ENCODE data around the gene TTC21A.

DNA sequence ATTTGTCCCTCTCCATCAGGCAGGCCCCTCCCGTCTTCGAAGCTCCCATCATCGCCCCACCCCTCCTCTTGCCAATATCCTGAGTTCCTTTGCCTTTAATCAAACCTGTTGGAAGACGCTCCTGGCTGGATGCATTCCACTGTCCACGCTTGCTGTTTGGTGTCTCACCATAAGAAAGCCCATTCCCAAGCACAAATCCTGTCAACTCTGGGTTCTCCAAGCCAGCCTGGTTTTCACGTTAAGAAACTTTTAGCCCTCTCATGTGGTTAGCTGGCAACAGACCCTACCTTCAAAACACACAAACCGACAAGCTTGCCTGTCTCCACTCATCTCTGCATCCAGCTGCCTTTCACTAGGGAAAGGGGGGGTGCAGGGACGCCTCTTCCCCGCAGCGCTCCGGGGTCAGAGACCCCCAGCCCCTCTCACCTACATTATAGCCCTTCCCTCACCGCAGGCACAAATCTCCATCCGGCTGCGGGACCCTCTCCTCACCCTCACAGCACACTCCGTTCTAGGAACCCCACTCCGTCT, 1.1 kb upstream of the TTC21A start:
- TF ChIP-seq, protein P1, sequence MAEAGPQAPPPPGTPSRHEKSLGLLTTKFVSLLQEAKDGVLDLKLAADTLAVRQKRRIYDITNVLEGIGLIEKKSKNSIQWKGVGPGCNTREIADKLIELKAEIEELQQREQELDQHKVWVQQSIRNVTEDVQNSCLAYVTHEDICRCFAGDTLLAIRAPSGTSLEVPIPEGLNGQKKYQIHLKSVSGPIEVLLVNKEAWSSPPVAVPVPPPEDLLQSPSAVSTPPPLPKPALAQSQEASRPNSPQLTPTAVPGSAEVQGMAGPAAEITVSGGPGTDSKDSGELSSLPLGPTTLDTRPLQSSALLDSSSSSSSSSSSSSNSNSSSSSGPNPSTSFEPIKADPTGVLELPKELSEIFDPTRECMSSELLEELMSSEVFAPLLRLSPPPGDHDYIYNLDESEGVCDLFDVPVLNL (IDR thresholded peaks at IDR 0.05; ENCODE audit: low read depth, low read length), result no peak
- TF ChIP-seq, protein P2, sequence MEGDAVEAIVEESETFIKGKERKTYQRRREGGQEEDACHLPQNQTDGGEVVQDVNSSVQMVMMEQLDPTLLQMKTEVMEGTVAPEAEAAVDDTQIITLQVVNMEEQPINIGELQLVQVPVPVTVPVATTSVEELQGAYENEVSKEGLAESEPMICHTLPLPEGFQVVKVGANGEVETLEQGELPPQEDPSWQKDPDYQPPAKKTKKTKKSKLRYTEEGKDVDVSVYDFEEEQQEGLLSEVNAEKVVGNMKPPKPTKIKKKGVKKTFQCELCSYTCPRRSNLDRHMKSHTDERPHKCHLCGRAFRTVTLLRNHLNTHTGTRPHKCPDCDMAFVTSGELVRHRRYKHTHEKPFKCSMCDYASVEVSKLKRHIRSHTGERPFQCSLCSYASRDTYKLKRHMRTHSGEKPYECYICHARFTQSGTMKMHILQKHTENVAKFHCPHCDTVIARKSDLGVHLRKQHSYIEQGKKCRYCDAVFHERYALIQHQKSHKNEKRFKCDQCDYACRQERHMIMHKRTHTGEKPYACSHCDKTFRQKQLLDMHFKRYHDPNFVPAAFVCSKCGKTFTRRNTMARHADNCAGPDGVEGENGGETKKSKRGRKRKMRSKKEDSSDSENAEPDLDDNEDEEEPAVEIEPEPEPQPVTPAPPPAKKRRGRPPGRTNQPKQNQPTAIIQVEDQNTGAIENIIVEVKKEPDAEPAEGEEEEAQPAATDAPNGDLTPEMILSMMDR (IDR thresholded peaks at IDR 0.05 in 2 of 3, conservative IDR thresholded peaks at IDR 0.05 in 1 of 3; ENCODE audit: control insufficient read depth in 2 of 3, extremely low read depth in 1 of 3, insufficient read depth in 1 of 3, low read depth in 3 of 3, low read length in 3 of 3), result no peak
- TF ChIP-seq TBL1XR1 (IDR thresholded peaks at IDR 0.05; ENCODE audit: low read depth, low read length), result no peak
- TF ChIP-seq RAD21 (IDR thresholded peaks at IDR 0.05; ENCODE audit: insufficient read depth, low read depth, low read length), result no peak
- TF ChIP-seq NRF1 (conservative IDR thresholded peaks at IDR 0.05; ENCODE audit: low read depth, low read length), result no peak
- TF ChIP-seq, protein P3, sequence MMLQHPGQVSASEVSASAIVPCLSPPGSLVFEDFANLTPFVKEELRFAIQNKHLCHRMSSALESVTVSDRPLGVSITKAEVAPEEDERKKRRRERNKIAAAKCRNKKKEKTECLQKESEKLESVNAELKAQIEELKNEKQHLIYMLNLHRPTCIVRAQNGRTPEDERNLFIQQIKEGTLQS (IDR thresholded peaks at IDR 0.05; ENCODE audit: borderline replicate concordance, extremely low read depth, low read depth, low read length), result no peak
- TF ChIP-seq SRF (IDR thresholded peaks at IDR 0.05; ENCODE audit: low read depth in 2 of 2, low read length in 2 of 2), result 0 out of 4 replicates have a peak, but pooled peaks of 1 of the 2 experiments have one; percentile 37
- no peak for TF ChIP-seq TAF1 (IDR thresholded peaks at IDR 0.05; ENCODE audit: borderline replicate concordance, low read depth, low read length)
- TF ChIP-seq SMAD1 (IDR thresholded peaks at IDR 0.05; ENCODE audit: low read depth, partially characterized antibody), result no peak
- no peak for TF ChIP-seq POLR2A (IDR thresholded peaks at IDR 0.05; ENCODE audit: low read depth, low read length)
- no peak for TF ChIP-seq NBN (IDR thresholded peaks at IDR 0.05)
- TF ChIP-seq, protein P4, sequence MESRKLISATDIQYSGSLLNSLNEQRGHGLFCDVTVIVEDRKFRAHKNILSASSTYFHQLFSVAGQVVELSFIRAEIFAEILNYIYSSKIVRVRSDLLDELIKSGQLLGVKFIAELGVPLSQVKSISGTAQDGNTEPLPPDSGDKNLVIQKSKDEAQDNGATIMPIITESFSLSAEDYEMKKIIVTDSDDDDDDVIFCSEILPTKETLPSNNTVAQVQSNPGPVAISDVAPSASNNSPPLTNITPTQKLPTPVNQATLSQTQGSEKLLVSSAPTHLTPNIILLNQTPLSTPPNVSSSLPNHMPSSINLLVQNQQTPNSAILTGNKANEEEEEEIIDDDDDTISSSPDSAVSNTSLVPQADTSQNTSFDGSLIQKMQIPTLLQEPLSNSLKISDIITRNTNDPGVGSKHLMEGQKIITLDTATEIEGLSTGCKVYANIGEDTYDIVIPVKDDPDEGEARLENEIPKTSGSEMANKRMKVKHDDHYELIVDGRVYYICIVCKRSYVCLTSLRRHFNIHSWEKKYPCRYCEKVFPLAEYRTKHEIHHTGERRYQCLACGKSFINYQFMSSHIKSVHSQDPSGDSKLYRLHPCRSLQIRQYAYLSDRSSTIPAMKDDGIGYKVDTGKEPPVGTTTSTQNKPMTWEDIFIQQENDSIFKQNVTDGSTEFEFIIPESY (IDR thresholded peaks at IDR 0.05), result no peak
- no peak for TF ChIP-seq BCL11A (IDR thresholded peaks at IDR 0.05; ENCODE audit: low read depth, low read length)
- no peak for TF ChIP-seq CHD2 (IDR thresholded peaks at IDR 0.05; ENCODE audit: borderline replicate concordance, low read depth, low read length)
